Activated CD4-positive, CD25-positive, alpha-beta regulatory T cell (primary cell): ENCODE results near the gene PPAN.

Source experiments
- DNase-seq, 4 experiments: peaks; one replicate each; lab custom pipeline; 2025; lab: John Stamatoyannopoulos, UW

PPAN gene

GRCh38 chr19:10113964-10114650 lies 7.9 kb downstream of the PPAN start:
- no peak for DNase-seq

GRCh38 chr19:10114651-10115391 lies 8.7 kb downstream of the PPAN start:
- no peak for DNase-seq

- DNase-seq: no peak
Measured at GRCh38 chr19:10115392-10116084, 9.4 kb downstream of the PPAN start.

- no peak for DNase-seq
Measured at GRCh38 chr19:10116085-10116865, 10.1 kb downstream of the PPAN start.

GRCh38 chr19:10116866-10117616 lies 10.9 kb downstream of the PPAN start:
- DNase-seq: no peak

GRCh38 chr19:10118960-10119359 lies 12.8 kb downstream of the PPAN start:
- DNase-seq: no peak

GRCh38 chr19:10120538-10121189 lies 14.5 kb downstream of the PPAN start:
- DNase-seq: no peak

GRCh38 chr19:10122045-10122444 lies 15.9 kb downstream of the PPAN start:
- DNase-seq: no peak

- DNase-seq: no peak
Measured at GRCh38 chr19:10124429-10124828, 18.3 kb downstream of the PPAN start.

GRCh38 chr19:10126213-10126639 lies 20.1 kb downstream of the PPAN start:
- no peak for DNase-seq

- no peak for DNase-seq
Measured at GRCh38 chr19:10132905-10133304, 26.7 kb downstream of the PPAN start.

- DNase-seq: no peak
Measured at GRCh38 chr19:10133596-10133995, 27.4 kb downstream of the PPAN start.

- DNase-seq: no peak
Measured at GRCh38 chr19:10134040-10134439, 27.9 kb downstream of the PPAN start.

GRCh38 chr19:10135551-10136334 lies 29.6 kb downstream of the PPAN start:
- DNase-seq: no peak

- no peak for DNase-seq
Measured at GRCh38 chr19:10136936-10137335, 30.8 kb downstream of the PPAN start.

GRCh38 chr19:10137751-10138682 lies 31.9 kb downstream of the PPAN start:
- DNase-seq: no peak

- DNase-seq: no peak
Measured at GRCh38 chr19:10138879-10139795, 33.0 kb downstream of the PPAN start.

- DNase-seq: no peak
Measured at GRCh38 chr19:10139952-10140351, 33.8 kb downstream of the PPAN start.
